Esophagus muscularis mucosa (tissue), 4 donors: ENCODE measurements around the gene EFCAB12.

Experiments used
- EP300 ChIP-seq: sonication (generic); formaldehyde crosslinking; IDR thresholded peaks from one replicate; pipeline ENCODE4 v1.6.1; 2017; ENCODE audit warnings: antibody characterized with exemption
- POLR2A ChIP-seq: fragments of 450-650 bp; IDR thresholded peaks from one replicate; pipeline ENCODE4 v1.6.1; 2017; ENCODE audit warnings: antibody characterized with exemption, moderate library complexity, mild to moderate bottlenecking, low read depth
- TF ChIP-seq, protein P1 (sequence below), 3 experiments: fragments of 200-600 bp in 2 of 3; fragments of 450-650 bp in 1 of 3; sonication (generic) in 2 of 3; IDR thresholded peaks; one replicate each; pipeline ENCODE4 v1.5.1; 2017 to 2019; ENCODE audit warnings: antibody characterized with exemption in 3 of 3, mild to moderate bottlenecking in 2 of 3, moderate library complexity in 1 of 3

GRCh38 chr3:129416415-129416814 is 12.0 kb downstream of the EFCAB12 start:
- TF ChIP-seq EP300 (no peak), POLR2A (no peak)
- TF ChIP-seq, protein P1, sequence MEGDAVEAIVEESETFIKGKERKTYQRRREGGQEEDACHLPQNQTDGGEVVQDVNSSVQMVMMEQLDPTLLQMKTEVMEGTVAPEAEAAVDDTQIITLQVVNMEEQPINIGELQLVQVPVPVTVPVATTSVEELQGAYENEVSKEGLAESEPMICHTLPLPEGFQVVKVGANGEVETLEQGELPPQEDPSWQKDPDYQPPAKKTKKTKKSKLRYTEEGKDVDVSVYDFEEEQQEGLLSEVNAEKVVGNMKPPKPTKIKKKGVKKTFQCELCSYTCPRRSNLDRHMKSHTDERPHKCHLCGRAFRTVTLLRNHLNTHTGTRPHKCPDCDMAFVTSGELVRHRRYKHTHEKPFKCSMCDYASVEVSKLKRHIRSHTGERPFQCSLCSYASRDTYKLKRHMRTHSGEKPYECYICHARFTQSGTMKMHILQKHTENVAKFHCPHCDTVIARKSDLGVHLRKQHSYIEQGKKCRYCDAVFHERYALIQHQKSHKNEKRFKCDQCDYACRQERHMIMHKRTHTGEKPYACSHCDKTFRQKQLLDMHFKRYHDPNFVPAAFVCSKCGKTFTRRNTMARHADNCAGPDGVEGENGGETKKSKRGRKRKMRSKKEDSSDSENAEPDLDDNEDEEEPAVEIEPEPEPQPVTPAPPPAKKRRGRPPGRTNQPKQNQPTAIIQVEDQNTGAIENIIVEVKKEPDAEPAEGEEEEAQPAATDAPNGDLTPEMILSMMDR (IDR thresholded peaks at IDR 0.05), result no peak
